ENCODE results near the gene CHADL. TPM values are rescaled to one million over a fixed set of nuclear protein-coding genes. Genes with fewer than 3 reads are reported as not detected.

Gene CHADL
- total and polyA plus RNA-seq, 9 of the 15 experiments (the other 6 are each of a cell fraction or from before 2014, with no cell fraction given), result not detected

GRCh38 chr22:41223535-41223934, 17.2 kb downstream of the CHADL start (continued):
- TF ChIP-seq CTCF (IDR thresholded peaks at IDR 0.05 in 2 of 3, conservative IDR thresholded peaks at IDR 0.05 in 1 of 3; ENCODE audit: insufficient read depth in 2 of 3, low read depth in 1 of 3, low read length in 3 of 3), result no peak
- TF ChIP-seq ADNP (tag; IDR thresholded peaks at IDR 0.05), result no peak
- TF ChIP-seq ZSCAN29 (IDR thresholded peaks at IDR 0.05), result no peak

- H3K36me3 ChIP-seq (ENCODE audit: control insufficient read depth, insufficient read depth, low read length), result peaks cover 73% of the 10 kb centered on the region; the same call in 2 of the 3 replicates
- no peaks in the 10 kb centered on the region for H3K27me3 ChIP-seq (ENCODE audit: control insufficient read depth in 2 of 2, insufficient read depth in 2 of 2, low read length in 2 of 2)
- no peak overlapping the region for H3K4me3 ChIP-seq
- H3K4me2 ChIP-seq (ENCODE audit: insufficient read depth, low read length), result no peak overlapping the region
- ChIA-PET CTCF (ENCODE audit: low intra/inter-chr PET ratio) (no interaction called here), POLR2A (interaction anchor here (0.6 to 0.8 kb wide), 2 partner anchors 10 to 1751 kb away, joined by 4 read pairs; no protein-coding TSS in a partner anchor)
- no peak for FAIRE-seq
- intact Hi-C loops (cut with micrococcal nuclease) (no loop called here), in situ Hi-C loops (cut with MboI) (no loop called here)
- H3K79me2 ChIP-seq (ENCODE audit: control insufficient read depth, insufficient read depth, low read length), result no peaks in the 10 kb centered on the region
- no peak overlapping the region for H3K9ac ChIP-seq (ENCODE audit: insufficient read depth in 1 of 2, low read depth in 2 of 2, low read length in 2 of 2)
- BruUV-seq (replicated peaks), result no TSS peak
- no peak for DNase-seq (ENCODE audit: extremely low read depth in 1 of 4, low spot score in 3 of 4)
- WGBS (ENCODE audit: insufficient coverage, low coverage, missing lambda C conversion rate), result 90% methylated on average over 6 of the region's 9 CpGs
- H3K9me1 ChIP-seq (ENCODE audit: control insufficient read depth, insufficient read depth, low read length), result no peaks in the 10 kb centered on the region
- H4K20me1 ChIP-seq (replicated peaks; ENCODE audit: control insufficient read depth, insufficient read depth, low read length), result no peaks in the 10 kb centered on the region
- no peak overlapping the region for H3K27ac ChIP-seq (ENCODE audit: extremely low read depth, low read depth, low read length)
- ATAC-seq, result no peak
- no peaks in the 10 kb centered on the region for H3K9me3 ChIP-seq (replicated peaks; ENCODE audit: control insufficient read depth, insufficient read depth, low read depth, low read length)
- TF ChIP-seq ZFP1 (CRISPR knock-in tag; IDR thresholded peaks at IDR 0.05), result no peak
- no peak for TF ChIP-seq SMARCC2 (IDR thresholded peaks at IDR 0.05; ENCODE audit: low read depth)
- no peak for TF ChIP-seq POU5F1 (IDR thresholded peaks at IDR 0.05; ENCODE audit: borderline replicate concordance, low read depth, low read length, partially characterized antibody)
- no peak for TF ChIP-seq POLR2AphosphoS2 (IDR thresholded peaks at IDR 0.05; ENCODE audit: low read length)
- TF ChIP-seq, protein P1, sequence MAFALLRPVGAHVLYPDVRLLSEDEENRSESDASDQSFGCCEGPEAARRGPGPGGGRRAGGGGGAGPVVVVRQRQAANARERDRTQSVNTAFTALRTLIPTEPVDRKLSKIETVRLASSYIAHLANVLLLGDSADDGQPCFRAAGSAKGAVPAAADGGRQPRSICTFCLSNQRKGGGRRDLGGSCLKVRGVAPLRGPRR (CRISPR knock-in tag; IDR thresholded peaks at IDR 0.05), result no peak
- no peak for TF ChIP-seq ZNF12 (CRISPR knock-in tag; IDR thresholded peaks at IDR 0.05)
- no peak for TF ChIP-seq RERE (CRISPR knock-in tag; IDR thresholded peaks at IDR 0.05; ENCODE audit: borderline replicate concordance)
- H3K4me1 ChIP-seq (replicated peaks in 1 of 2; ENCODE audit: control insufficient read depth in 2 of 2, insufficient read depth in 2 of 2, low read length in 2 of 2), result no peaks in the 10 kb centered on the region; a peak in 1 of 5 replicates
- H2AFZ ChIP-seq (ENCODE audit: low read depth, low read length), result no peak overlapping the region
Observed at GRCh38 chr22:41222846-41223507, 17.8 kb downstream of the CHADL start.
